KMS-11 (cell line): Measurements from ENCODE around the gene METTL24.
"Not testable (repeated sequence)": the region's sequence is repeated elsewhere in the genome, so short reads cannot be mapped to it uniquely, and the experiment has no call there.

ENCODE experiments used
- H2AFZ ChIP-seq: fragments of 200-600 bp; sonication (generic); 2 replicates; pipeline ENCODE4 v1.6.1; 2016; ENCODE audit warnings: antibody characterized with exemption, mixed run types, low read depth
- H3K27ac ChIP-seq: fragments of 200-600 bp; sonication (generic); 2 replicates; pipeline ENCODE4 v1.6.1; 2016; ENCODE audit warnings: mild to moderate bottlenecking, mixed run types
- H3K27me3 ChIP-seq: fragments of 200-600 bp; sonication (generic); 2 replicates; pipeline ENCODE4 v1.6.1; 2017; ENCODE audit warnings: mild to moderate bottlenecking, low read depth, mixed run types, moderate library complexity; ENCODE audit not compliant: insufficient read depth
- H3K36me3 ChIP-seq: fragments of 200-600 bp; sonication (generic); 2 replicates; pipeline ENCODE4 v1.6.1; 2017; ENCODE audit warnings: mild to moderate bottlenecking, mixed run types; ENCODE audit not compliant: insufficient read depth
- H3K4me1 ChIP-seq: fragments of 200-600 bp; sonication (generic); 2 replicates; pipeline ENCODE4 v1.6.1; 2016; ENCODE audit warnings: mild to moderate bottlenecking, low read depth, mixed run types; ENCODE audit not compliant: poor library complexity, severe bottlenecking
- H3K4me2 ChIP-seq: fragments of 200-600 bp; sonication (generic); 2 replicates; pipeline ENCODE4 v1.7.0; 2016; ENCODE audit warnings: mild to moderate bottlenecking, mixed run types
- H3K4me3 ChIP-seq: fragments of 200-600 bp; sonication (generic); IDR thresholded peaks from 2 replicates; pipeline ENCODE4 v1.6.1; 2017; ENCODE audit warnings: low read depth, low read length, mixed read lengths; ENCODE audit not compliant: insufficient read depth
- H3K79me2 ChIP-seq: fragments of 200-600 bp; sonication (generic); 2 replicates; pipeline ENCODE4 v1.6.1; 2016; ENCODE audit warnings: low read depth, mixed run types; ENCODE audit not compliant: insufficient read depth
- H3K9ac ChIP-seq: fragments of 200-600 bp; sonication (generic); 2 replicates; pipeline ENCODE4 v1.6.1; 2016; ENCODE audit warnings: mild to moderate bottlenecking, mixed run types
- H4K20me1 ChIP-seq: fragments of 200-600 bp; sonication (generic); 2 replicates; pipeline ENCODE4 v1.6.1; 2016; ENCODE audit warnings: mild to moderate bottlenecking, mixed run types; ENCODE audit not compliant: insufficient read depth
- CTCF ChIP-seq: fragments of 200-600 bp; sonication (generic); conservative IDR thresholded peaks from 2 replicates; pipeline ENCODE4 v1.6.1; 2017; ENCODE audit warnings: low read depth, mild to moderate bottlenecking, antibody characterized with exemption, low read length, moderate library complexity, mixed read lengths

METTL24 gene

GRCh38 chr6:110284855-110285254 lies 73.3 kb downstream of the METTL24 start:
- H3K36me3 ChIP-seq: no peaks in the 10 kb centered on the region
- H3K4me1 ChIP-seq: no peaks in the 10 kb centered on the region
- H3K4me3 ChIP-seq: no peak overlapping the region
- H3K4me2 ChIP-seq: no peak overlapping the region
- no peak overlapping the region for H3K9ac ChIP-seq
- H3K79me2 ChIP-seq: no peaks in the 10 kb centered on the region
- no peak overlapping the region for H2AFZ ChIP-seq
- H3K27ac ChIP-seq: no peak overlapping the region
- H4K20me1 ChIP-seq: no peaks in the 10 kb centered on the region
- no peaks in the 10 kb centered on the region for H3K27me3 ChIP-seq
- TF ChIP-seq CTCF: no peak

DNA sequence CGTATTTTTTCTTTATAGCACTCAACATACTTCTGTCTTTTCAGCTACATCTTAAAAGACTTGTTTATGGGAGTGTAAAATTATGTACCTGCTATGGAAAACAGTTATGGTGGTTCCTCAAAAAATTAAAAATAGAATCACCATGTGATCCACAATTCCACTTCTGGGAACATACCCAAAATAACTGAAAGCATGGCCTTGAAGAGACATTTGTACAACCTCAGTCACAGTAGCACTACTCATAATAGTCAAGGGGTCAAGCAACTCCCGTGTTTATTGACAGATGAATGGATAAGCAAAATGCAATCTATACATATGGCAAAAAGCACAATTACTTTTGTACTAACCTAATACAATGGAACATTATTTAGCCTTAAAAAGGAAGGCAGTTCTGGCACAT lies 74.5 kb downstream of the METTL24 start:
- H3K4me3 ChIP-seq: no peak overlapping the region
- no peak overlapping the region for H2AFZ ChIP-seq
- H3K27ac ChIP-seq: no peak overlapping the region
- no peaks in the 10 kb centered on the region for H4K20me1 ChIP-seq
- no peak overlapping the region for H3K4me2 ChIP-seq
- no peaks in the 10 kb centered on the region for H3K79me2 ChIP-seq
- no peak for TF ChIP-seq CTCF
- H3K36me3 ChIP-seq: no peaks in the 10 kb centered on the region
- H3K9ac ChIP-seq: no peak overlapping the region
- H3K27me3 ChIP-seq: no peaks in the 10 kb centered on the region
- no peaks in the 10 kb centered on the region for H3K4me1 ChIP-seq

- Histone ChIP-seq H3K9ac (no peak overlapping the region), H3K36me3 (no peaks in the 10 kb centered on the region), H4K20me1 (no peaks in the 10 kb centered on the region), H3K27me3 (no peaks in the 10 kb centered on the region), H2AFZ (no peak overlapping the region), H3K79me2 (no peaks in the 10 kb centered on the region), H3K4me3 (no peak overlapping the region), H3K27ac (no peak overlapping the region), H3K4me2 (no peak overlapping the region), H3K4me1 (no peaks in the 10 kb centered on the region)
- no peak for TF ChIP-seq CTCF
These were observed 75.7 kb downstream of the METTL24 start for GRCh38 chr6:110282412-110282811.

DNA sequence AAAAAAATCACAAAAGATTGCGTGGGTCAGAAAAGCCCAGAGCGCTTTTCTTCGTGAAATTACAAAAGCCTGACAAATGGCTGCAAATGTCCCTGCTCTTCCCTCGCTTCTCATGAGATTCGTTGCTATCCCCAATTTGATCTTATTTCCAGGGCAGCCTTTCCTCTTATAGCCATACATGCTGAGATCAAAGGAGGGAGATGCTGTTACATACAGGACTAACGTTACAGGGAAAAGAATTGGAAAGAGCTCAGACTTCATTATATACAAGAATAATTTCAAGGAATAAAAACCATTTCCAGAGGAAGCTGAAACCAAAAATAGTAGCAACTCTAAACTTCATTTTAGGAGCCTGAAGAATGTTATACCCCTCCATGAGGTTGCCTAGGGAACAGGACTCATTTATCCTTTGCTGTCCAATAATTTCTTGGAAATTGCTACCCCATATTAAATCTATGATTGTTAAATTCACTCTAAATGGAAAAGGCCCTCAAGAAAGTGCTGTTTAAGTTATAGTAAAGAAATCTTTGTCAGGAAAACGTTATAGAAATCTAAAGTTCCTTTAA lies 81.0 kb downstream of the METTL24 start:
- H3K4me3 ChIP-seq: no peak overlapping the region
- no peak overlapping the region for H3K27ac ChIP-seq
- no peaks in the 10 kb centered on the region for H4K20me1 ChIP-seq
- no peak overlapping the region for H3K4me2 ChIP-seq
- no peaks in the 10 kb centered on the region for H3K27me3 ChIP-seq
- H3K9ac ChIP-seq: no peak overlapping the region
- no peaks in the 10 kb centered on the region for H3K36me3 ChIP-seq
- H3K79me2 ChIP-seq: no peaks in the 10 kb centered on the region
- H3K4me1 ChIP-seq: no peaks in the 10 kb centered on the region
- no peak overlapping the region for H2AFZ ChIP-seq
- no peak for TF ChIP-seq CTCF

DNA sequence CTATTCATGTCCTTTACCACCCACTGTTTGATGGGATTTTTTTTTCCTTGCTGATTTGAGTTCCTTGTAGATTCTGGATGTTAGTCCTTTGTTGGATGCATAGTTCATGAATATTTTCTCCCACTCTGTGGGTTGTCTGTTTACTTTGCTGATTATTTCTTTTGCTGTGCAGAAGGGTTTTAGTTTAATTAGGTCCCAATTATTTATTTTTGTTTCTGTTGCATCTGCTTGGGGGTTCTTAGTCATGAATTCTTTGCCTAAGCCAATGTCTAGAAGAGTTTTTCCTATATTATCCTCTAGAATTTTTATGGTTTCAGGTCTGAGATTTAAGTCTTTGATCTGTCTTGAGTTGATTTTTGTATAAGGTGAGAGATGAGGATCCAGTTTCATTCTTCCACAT lies 85.4 kb downstream of the METTL24 start:
- not testable (repeated sequence) for H3K9ac ChIP-seq, H3K27ac ChIP-seq, H3K27me3 ChIP-seq, H4K20me1 ChIP-seq, H3K4me1 ChIP-seq, H3K36me3 ChIP-seq, H2AFZ ChIP-seq, H3K4me2 ChIP-seq, H3K79me2 ChIP-seq, H3K4me3 ChIP-seq
